ENCODE measurements around the gene AHCYL2. TPM values are rescaled to one million over a fixed set of nuclear protein-coding genes. Genes with fewer than 3 reads are reported as not detected.

AHCYL2 gene
- total and polyA plus RNA-seq, 2 donors (not counting 3 experiments of a cell fraction or from before 2014, with no cell fraction given) = 10.8 to 13.5 TPM

DNA sequence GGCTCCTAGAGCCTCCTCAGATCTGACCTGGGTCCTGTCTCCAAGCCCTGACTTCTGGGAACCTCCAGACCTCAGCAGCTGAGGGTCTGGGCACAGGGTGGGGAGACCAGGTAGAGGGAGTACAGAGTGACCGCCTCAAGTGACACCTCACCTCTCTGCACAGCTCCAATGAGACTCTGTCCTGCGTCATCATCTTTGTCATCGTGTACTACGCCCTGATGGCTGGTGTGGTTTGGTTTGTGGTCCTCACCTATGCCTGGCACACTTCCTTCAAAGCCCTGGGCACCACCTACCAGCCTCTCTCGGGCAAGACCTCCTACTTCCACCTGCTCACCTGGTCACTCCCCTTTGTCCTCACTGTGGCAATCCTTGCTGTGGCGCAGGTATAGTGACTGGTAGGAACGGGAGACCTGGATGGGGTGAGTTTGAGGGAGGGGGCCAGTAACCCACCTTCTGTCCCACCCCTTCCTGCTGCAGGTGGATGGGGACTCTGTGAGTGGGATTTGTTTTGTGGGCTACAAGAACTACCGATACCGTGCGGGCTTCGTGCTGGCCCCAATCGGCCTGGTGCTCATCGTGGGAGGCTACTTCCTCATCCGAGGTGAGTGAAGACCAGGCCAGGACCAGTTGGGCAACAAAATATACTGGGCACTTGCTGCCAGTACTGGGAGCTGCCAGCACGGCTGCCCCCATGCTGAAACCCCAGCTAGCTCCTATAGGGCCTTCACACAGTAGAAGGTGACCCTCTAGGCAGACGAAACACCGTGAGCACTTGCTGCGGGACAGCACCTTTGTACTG, 18.6 kb upstream of the AHCYL2 start:
- dilution Hi-C loops (cut with MboI; ENCODE audit: extremely low pct_ligation_motif_present, low sequenced_read_pairs) = no loop called here
- no peak for FAIRE-seq
- H3K9ac ChIP-seq (replicated peaks; ENCODE audit: extremely low read depth, insufficient read depth, low read length) = no peak overlapping the region
- POLR2A ChIA-PET = interaction anchor here (0.6 kb wide), 1 partner anchor 81 kb away, joined by 3 read pairs; no protein-coding TSS in a partner anchor
- CTCF ChIA-PET = interaction anchor here (0.8 to 10.2 kb wide), 2 partner anchors 12 to 41 kb away, joined by 4 to 465 read pairs; no protein-coding TSS in a partner anchor
- H3K36me3 ChIP-seq (ENCODE audit: control insufficient read depth in 2 of 2, extremely low read depth in 1 of 2, insufficient read depth in 2 of 2, low read length in 2 of 2) = peaks cover 0 to 2% of the 10 kb centered on the region in 2 experiments
- H3K27ac ChIP-seq (ENCODE audit: insufficient read depth, low read depth, low read length) = no peak overlapping the region
- no peaks in the 10 kb centered on the region for H3K9me1 ChIP-seq (replicated peaks; ENCODE audit: control insufficient read depth, extremely low read depth, insufficient read depth, low read length)
- no peaks in the 10 kb centered on the region for H3K4me1 ChIP-seq (ENCODE audit: control insufficient read depth, extremely low read depth, insufficient read depth, low read length)
- no peak for DNase-seq (ENCODE audit: low read depth, low spot score)
- no peaks in the 10 kb centered on the region for H3K27me3 ChIP-seq (ENCODE audit: control insufficient read depth in 2 of 2, insufficient read depth in 2 of 2, low read length in 2 of 2)
- no TSS peak for BruUV-seq (replicated peaks)
- no peaks in the 10 kb centered on the region for H3K9me3 ChIP-seq (replicated peaks; ENCODE audit: control insufficient read depth, insufficient read depth, low read length)
- H3K79me2 ChIP-seq (ENCODE audit: control insufficient read depth, insufficient read depth, low read length) = no peaks in the 10 kb centered on the region
- TF ChIP-seq POLR2AphosphoS5 (IDR thresholded peaks at IDR 0.05; ENCODE audit: insufficient read depth, low read depth, low read length) = no peak
- TF ChIP-seq, protein P1, sequence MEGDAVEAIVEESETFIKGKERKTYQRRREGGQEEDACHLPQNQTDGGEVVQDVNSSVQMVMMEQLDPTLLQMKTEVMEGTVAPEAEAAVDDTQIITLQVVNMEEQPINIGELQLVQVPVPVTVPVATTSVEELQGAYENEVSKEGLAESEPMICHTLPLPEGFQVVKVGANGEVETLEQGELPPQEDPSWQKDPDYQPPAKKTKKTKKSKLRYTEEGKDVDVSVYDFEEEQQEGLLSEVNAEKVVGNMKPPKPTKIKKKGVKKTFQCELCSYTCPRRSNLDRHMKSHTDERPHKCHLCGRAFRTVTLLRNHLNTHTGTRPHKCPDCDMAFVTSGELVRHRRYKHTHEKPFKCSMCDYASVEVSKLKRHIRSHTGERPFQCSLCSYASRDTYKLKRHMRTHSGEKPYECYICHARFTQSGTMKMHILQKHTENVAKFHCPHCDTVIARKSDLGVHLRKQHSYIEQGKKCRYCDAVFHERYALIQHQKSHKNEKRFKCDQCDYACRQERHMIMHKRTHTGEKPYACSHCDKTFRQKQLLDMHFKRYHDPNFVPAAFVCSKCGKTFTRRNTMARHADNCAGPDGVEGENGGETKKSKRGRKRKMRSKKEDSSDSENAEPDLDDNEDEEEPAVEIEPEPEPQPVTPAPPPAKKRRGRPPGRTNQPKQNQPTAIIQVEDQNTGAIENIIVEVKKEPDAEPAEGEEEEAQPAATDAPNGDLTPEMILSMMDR (IDR thresholded peaks at IDR 0.05; ENCODE audit: extremely low read depth in 1 of 2, insufficient read depth in 1 of 2, low read depth in 1 of 2, low read length in 2 of 2) = no peak
- TF ChIP-seq, protein P2, sequence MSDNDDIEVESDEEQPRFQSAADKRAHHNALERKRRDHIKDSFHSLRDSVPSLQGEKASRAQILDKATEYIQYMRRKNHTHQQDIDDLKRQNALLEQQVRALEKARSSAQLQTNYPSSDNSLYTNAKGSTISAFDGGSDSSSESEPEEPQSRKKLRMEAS (IDR thresholded peaks at IDR 0.05; ENCODE audit: insufficient read depth, insufficient read length) = no peak
- no peak overlapping the region for H2AFZ ChIP-seq (ENCODE audit: low read depth, low read length)
- no peak overlapping the region for H3K4me2 ChIP-seq (ENCODE audit: insufficient read depth, low read length)
- intact Hi-C loops (cut with micrococcal nuclease) = no loop called here
- H3K4me3 ChIP-seq (replicated peaks in 1 of 3; ENCODE audit: insufficient read depth in 1 of 3, low read depth in 1 of 3, low read length in 3 of 3) = no peak overlapping the region
- no peaks in the 10 kb centered on the region for H4K20me1 ChIP-seq (replicated peaks; ENCODE audit: control insufficient read depth, extremely low read depth, insufficient read depth, low read length)

DNA sequence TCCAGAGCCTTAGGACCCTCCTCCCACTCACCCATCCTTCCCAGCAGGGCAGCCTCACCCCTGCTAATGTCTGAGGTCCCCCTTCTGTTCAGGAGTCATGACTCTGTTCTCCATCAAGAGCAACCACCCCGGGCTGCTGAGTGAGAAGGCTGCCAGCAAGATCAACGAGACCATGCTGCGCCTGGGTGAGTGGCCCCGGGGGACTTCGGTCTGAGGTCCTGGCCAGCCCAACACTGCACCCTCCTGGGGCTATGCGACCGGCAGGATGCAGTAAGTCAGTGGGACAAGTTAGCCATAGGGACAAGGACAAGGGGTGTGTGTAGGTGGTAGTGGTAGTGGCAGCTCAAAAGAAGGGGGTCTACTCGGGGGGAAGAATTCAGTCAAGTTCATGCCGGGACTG, 16.2 kb upstream of the AHCYL2 start:
- Histone ChIP-seq H2AFZ (ENCODE audit: low read depth, low read length) (no peak overlapping the region), H3K9me3 (replicated peaks; ENCODE audit: control insufficient read depth, insufficient read depth, low read length) (no peaks in the 10 kb centered on the region), H3K27ac (ENCODE audit: insufficient read depth, low read depth, low read length) (no peak overlapping the region), H4K20me1 (replicated peaks; ENCODE audit: control insufficient read depth, extremely low read depth, insufficient read depth, low read length) (no peaks in the 10 kb centered on the region), H3K27me3 (ENCODE audit: control insufficient read depth in 2 of 2, insufficient read depth in 2 of 2, low read length in 2 of 2) (no peaks in the 10 kb centered on the region), H3K4me2 (ENCODE audit: insufficient read depth, low read length) (no peak overlapping the region), H3K4me3 (replicated peaks in 1 of 3; ENCODE audit: insufficient read depth in 1 of 3, low read depth in 1 of 3, low read length in 3 of 3) (no peak overlapping the region), H3K9me1 (replicated peaks; ENCODE audit: control insufficient read depth, extremely low read depth, insufficient read depth, low read length) (no peaks in the 10 kb centered on the region), H3K4me1 (ENCODE audit: control insufficient read depth, extremely low read depth, insufficient read depth, low read length) (no peaks in the 10 kb centered on the region), H3K79me2 (ENCODE audit: control insufficient read depth, insufficient read depth, low read length) (no peaks in the 10 kb centered on the region), H3K36me3 (ENCODE audit: control insufficient read depth in 2 of 2, extremely low read depth in 1 of 2, insufficient read depth in 2 of 2, low read length in 2 of 2) (peaks cover 0 to 4% of the 10 kb centered on the region in 2 experiments), H3K9ac (replicated peaks; ENCODE audit: extremely low read depth, insufficient read depth, low read length) (no peak overlapping the region)
- DNase-seq (ENCODE audit: low read depth, low spot score) = no peak
- POLR2A ChIA-PET = no interaction called here
- CTCF ChIA-PET = interaction anchor here (1.2 to 10.2 kb wide), 2 partner anchors 9 to 43 kb away, joined by 3 to 465 read pairs; no protein-coding TSS in a partner anchor
- TF ChIP-seq, protein P2 (IDR thresholded peaks at IDR 0.05; ENCODE audit: insufficient read depth, insufficient read length) = no peak
- TF ChIP-seq JUN (IDR thresholded peaks at IDR 0.05; ENCODE audit: borderline replicate concordance, insufficient read depth, insufficient read length, low read depth) (no peak), GATA2 (IDR thresholded peaks at IDR 0.05; ENCODE audit: insufficient read depth, insufficient read length, low read depth, low read length) (no peak)
- intact Hi-C loops (cut with micrococcal nuclease) (no loop called here), dilution Hi-C loops (cut with MboI; ENCODE audit: extremely low pct_ligation_motif_present, low sequenced_read_pairs) (no loop called here)
- FAIRE-seq = no peak
- no TSS peak for BruUV-seq (replicated peaks)
